Measurements from ENCODE around the gene PNISR. TPM values are rescaled to one million over a fixed set of nuclear protein-coding genes. Genes with fewer than 3 reads are reported as not detected.

Gene PNISR
- total RNA-seq, 4 donors from 2014 or later = 141 to 486 (median 204) TPM

DNA sequence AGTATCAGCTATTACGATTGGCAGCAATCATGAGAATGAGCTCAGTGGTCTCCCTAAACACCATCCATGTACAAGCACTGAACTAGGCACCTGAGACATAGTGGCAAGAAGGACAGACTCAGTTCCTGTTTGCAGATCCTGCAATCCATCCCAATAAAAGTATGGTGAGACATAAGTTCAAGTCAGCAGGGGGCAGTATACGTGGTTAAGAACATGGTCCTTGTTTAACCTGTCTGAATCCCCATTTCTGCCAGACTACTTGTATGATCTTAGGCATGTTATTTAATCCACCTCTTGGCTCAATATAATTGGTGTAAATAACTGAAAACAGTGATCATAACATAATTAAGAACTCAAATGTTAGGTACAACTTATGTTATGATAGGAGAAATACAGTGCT, 33.2 kb upstream of the PNISR start:
- Histone ChIP-seq H3K4me3 (no peak overlapping the region), H3K36me3 (peaks cover 0 to 10% (median 0%) of the 10 kb centered on the region in 3 donors), H3K27ac (no peak overlapping the region), H3K4me1 (no peaks in the 10 kb centered on the region), H3K27me3 (no peaks in the 10 kb centered on the region), H3K9me3 (peaks cover 0 to 7% (median 0%) of the 10 kb centered on the region in 4 donors)
- DNase-seq = no peak
- TF ChIP-seq CTCF (IDR thresholded peaks at IDR 0.05) (peak in 2 of 6 experiments; percentile 23 to 30), POLR2A (IDR thresholded peaks at IDR 0.05) (no peak)

GRCh38 chr6:99446076-99446475, 21.0 kb upstream of the PNISR start:
- Histone ChIP-seq H3K27ac (no peak overlapping the region), H3K36me3 (peaks cover 0 to 19% (median 0%) of the 10 kb centered on the region in 3 donors), H3K4me3 (no peak overlapping the region), H3K27me3 (no peaks in the 10 kb centered on the region), H3K9me3 (no peaks in the 10 kb centered on the region), H3K4me1 (no peaks in the 10 kb centered on the region)
- TF ChIP-seq POLR2A (IDR thresholded peaks at IDR 0.05) (no peak), CTCF (IDR thresholded peaks at IDR 0.05) (no peak)
- DNase-seq = no peak

DNA sequence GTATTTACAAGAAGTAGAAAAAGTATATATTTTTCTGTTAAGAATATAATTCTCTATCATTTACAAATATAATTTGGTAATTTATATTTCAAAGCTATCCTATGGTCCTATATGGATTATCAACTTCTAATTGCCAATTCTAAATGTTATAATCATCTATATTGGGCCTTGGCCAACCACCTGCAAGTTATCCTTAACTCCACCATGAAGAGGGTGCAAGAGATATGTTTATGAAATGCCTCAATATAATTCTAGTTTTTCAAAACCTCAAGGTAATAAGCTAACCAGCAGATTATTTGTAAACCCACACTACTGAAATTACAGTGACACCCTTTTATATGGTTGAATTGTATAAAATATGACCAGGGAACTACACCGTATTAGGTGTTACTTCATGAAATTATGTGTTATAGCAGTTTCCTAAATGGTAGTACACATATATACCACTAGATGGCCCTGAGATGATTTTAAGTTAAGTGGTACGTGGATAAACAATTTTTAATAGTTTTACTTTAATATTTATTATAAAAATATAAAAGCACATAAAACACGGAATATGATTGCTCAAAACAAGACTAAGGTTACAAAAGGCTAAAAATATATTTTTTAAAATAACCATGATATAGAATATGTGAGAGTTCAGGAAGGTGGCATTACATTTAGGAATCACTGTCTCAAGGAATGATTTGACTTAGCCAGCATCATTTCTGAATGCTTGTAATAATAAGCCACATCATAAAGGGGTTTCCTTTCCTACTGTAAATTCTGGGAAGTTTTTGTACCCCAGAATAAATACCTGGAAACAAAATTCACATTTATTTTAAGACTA, 9.8 kb upstream of the PNISR start:
- H3K27me3 ChIP-seq = no peaks in the 10 kb centered on the region
- no peaks in the 10 kb centered on the region for H3K4me1 ChIP-seq
- no peak for DNase-seq
- H3K9me3 ChIP-seq = no peaks in the 10 kb centered on the region
- no peak overlapping the region for H3K27ac ChIP-seq
- TF ChIP-seq CTCF (IDR thresholded peaks at IDR 0.05) = peak; percentile 52 to 70 (median 58)
- TF ChIP-seq POLR2A (IDR thresholded peaks at IDR 0.05) = no peak
- H3K36me3 ChIP-seq = peaks cover 0 to 16% (median 0%) of the 10 kb centered on the region in 3 donors
- no peak overlapping the region for H3K4me3 ChIP-seq

- TF ChIP-seq POLR2A (IDR thresholded peaks at IDR 0.05) (no peak), CTCF (IDR thresholded peaks at IDR 0.05) (no peak)
- H3K27ac ChIP-seq = no peak overlapping the region
Observed at GRCh38 chr6:99432877-99433276, 7.8 kb upstream of the PNISR start.

GRCh38 chr6:99431901-99432300, 6.8 kb upstream of the PNISR start:
- no peak for TF ChIP-seq CTCF (IDR thresholded peaks at IDR 0.05)
- no peak for TF ChIP-seq POLR2A (IDR thresholded peaks at IDR 0.05)
- no peak overlapping the region for H3K27ac ChIP-seq
- no peaks in the 10 kb centered on the region for H3K27me3 ChIP-seq

More at GRCh38 chr6:99432877-99433276, 7.8 kb upstream of the PNISR start:
- H3K36me3 ChIP-seq = peaks cover 0 to 14% (median 0%) of the 10 kb centered on the region in 3 donors
- H3K9me3 ChIP-seq = no peaks in the 10 kb centered on the region
- no peak overlapping the region for H3K4me3 ChIP-seq
- DNase-seq = no peak
- no peaks in the 10 kb centered on the region for H3K4me1 ChIP-seq
- no peaks in the 10 kb centered on the region for H3K27me3 ChIP-seq

More at GRCh38 chr6:99431901-99432300, 6.8 kb upstream of the PNISR start:
- H3K4me3 ChIP-seq = no peak overlapping the region
- H3K4me1 ChIP-seq = peaks cover 0 to 8% (median 0%) of the 10 kb centered on the region in 4 donors
- no peaks in the 10 kb centered on the region for H3K9me3 ChIP-seq
- no peak for DNase-seq
- peaks cover 0 to 7% (median 0%) of the 10 kb centered on the region in 3 donors for H3K36me3 ChIP-seq

All from Peyer's patch (tissue), 4 donors.